Measurements from ENCODE around the gene ARHGAP24. TPM values are rescaled to one million over a fixed set of nuclear protein-coding genes. Genes with fewer than 3 reads are reported as not detected.

ARHGAP24 gene
- total RNA-seq: 10 to 100 TPM; 26.9 to 47.2 TPM
- long read RNA-seq, donor 1, transcript ARHGAP24-202 (8 exons, 2,740 nt): major isoform, 8 of 19 reads
- long read RNA-seq, donor 1, partial matches to known transcripts: 4 of 19 reads
- long read RNA-seq, donor 1, other reads (novel, unspliced or antisense): 7 of 19 reads
- long read RNA-seq, donor 2, transcript ARHGAP24-202 (8 exons, 2,740 nt): major isoform, 30 of 60 reads
- long read RNA-seq, donor 2, partial matches to known transcripts: 9 of 60 reads
- long read RNA-seq, donor 2, other reads (novel, unspliced or antisense): 20 of 60 reads

DNA sequence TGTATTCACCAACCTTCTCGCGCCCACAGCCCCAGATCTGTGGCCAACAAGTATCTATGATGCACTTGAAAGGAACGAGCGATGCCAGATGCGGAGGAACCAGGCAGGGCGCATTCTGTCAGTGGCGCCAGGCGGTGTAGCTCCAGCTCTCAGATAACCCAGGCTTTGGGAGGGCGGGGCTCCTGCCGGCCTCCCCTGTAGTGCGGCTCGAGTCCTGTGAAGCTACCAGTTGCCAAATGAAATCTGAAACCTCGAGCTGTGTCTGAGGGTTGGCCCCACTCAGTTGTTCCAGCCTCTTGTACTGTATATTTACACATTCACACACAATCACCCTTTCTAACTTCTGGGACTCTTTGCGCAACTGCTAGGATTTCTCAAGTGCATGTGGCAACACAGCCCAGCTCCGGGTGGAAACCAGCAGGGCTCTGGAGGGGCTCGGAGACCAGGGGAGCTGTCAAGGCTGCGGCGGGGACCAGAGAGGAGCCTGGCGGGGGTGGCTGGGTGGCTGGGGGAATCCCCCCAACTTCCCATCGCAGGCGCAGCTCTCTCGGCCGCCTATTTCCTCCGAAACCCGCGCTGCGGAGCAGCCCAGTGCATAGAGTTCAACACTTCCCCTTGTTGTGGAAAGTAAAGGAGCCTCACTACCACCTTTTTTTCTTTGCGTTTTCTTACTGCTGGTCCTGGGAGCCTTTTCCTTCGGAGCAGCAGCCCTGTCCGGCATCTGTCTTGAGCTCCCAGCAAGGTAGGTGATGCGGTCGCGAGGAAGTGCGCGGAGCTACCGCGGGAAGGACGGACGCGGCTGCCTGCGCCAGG is at the start of gene ARHGAP24:
ARHGAP24 (plus strand) TSS at position 333 of the 813 bp plus-strand sequence.
- peak; percentile 91 for DNase-seq (ENCODE audit: low spot score)
- intact Hi-C loops (cut with DNase I): no loop called here

DNA sequence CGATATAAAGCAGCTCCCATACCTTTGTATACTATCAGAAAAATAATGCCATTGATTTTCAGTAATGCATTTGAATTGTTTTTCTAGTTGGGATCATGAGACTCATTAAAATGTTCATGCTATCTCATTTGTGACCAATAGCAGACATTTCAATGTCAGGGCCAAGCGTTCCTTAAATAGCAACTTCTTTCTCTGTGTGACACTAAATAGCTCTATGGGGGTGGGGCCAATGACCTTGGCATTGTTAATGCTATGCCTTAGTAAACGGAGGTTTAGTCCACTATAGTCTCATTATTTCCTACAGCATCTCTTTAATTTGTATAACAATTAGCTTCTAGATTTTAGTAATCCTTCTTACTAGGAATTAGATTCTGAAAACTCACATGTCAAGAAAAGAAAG is 48.6 kb upstream of the ARHGAP24 start:
- no peak for DNase-seq (ENCODE audit: low spot score)
- intact Hi-C loops (cut with DNase I): no loop called here

DNA sequence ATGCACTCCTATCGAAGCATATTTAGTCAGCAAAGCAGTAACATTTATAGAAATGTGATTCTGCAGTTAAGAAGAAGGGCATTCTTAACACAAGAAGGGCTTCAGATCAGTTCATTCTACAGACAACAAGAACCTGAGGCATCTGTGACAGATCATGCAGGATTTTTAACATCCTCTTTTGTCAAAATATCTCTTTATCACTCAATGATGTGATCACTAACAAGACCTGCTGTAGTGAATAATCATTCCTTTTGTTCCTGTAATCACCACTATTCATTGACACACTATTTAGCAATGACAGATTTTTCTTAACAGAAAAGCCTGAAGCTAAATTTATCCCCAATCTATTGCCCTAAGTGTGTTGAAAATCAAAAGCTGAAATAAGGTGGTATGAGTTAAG is 47.8 kb upstream of the ARHGAP24 start:
- intact Hi-C loops (cut with DNase I): no loop called here
- no peak for DNase-seq (ENCODE audit: low spot score)

DNA sequence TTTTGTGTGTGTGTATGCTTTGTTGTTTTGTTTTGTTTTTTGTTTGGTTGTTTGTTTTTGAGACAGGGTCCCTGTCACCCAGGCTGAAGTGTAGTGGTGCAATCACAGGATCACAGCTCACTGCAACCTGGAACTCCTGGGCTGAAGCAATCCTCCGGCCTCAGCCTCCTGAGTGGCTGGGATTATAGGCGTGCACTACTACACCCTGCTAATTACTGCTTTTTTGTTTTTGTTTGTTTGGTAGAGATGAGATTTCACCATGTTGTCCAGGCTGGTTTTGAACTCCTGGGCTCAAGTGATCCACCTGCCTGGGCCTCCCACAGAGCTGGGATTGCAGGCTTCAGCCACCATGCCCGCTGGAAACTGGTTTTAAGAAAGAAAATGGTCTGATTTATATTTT is 44.7 kb upstream of the ARHGAP24 start:
- intact Hi-C loops (cut with DNase I): no loop called here
- no peak for DNase-seq (ENCODE audit: low spot score)

DNA sequence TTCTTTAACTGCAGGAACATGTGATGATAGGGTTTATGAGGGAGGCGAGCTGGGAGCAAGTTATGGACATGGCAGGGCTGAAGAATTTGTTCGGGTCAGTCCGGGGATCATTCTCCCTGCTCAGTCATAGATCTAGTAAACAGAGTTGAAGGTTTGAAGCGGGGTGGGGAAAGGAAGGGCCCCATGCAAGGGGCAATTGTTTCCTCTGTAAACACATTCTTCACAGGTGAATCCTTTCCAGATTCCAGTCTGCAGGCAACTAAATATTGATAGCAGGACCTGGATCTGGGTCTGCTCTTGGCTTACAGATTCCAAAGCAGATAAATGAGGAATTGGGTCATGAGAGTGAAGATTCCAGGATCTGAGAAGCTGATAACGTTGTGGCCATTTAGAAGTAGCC is 44.3 kb upstream of the ARHGAP24 start:
- intact Hi-C loops (cut with DNase I): no loop called here

DNA sequence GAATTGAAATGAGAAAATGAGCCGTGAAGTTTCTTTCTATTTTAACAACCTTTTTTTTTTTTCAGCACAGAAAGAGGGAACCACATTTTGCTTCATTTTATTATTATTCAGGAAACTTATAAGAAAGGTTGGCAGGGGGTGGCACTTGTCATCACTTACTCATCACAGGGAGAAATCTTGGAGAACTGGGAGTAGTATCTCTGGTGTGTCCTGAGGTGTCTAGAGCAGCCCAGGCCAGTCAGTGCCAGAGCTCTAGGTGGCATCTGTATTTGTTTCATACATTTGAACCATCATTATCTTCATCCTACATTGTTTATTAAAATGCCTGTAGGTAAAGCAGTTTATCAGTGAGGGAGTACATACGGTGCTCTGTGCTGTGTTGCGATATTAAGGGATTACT is 43.8 kb upstream of the ARHGAP24 start:
- no peak for DNase-seq (ENCODE audit: low spot score)
- intact Hi-C loops (cut with DNase I): no loop called here

More for the DNA sequence above, 44.3 kb upstream of the ARHGAP24 start:
- DNase-seq (ENCODE audit: low spot score): no peak

DNA sequence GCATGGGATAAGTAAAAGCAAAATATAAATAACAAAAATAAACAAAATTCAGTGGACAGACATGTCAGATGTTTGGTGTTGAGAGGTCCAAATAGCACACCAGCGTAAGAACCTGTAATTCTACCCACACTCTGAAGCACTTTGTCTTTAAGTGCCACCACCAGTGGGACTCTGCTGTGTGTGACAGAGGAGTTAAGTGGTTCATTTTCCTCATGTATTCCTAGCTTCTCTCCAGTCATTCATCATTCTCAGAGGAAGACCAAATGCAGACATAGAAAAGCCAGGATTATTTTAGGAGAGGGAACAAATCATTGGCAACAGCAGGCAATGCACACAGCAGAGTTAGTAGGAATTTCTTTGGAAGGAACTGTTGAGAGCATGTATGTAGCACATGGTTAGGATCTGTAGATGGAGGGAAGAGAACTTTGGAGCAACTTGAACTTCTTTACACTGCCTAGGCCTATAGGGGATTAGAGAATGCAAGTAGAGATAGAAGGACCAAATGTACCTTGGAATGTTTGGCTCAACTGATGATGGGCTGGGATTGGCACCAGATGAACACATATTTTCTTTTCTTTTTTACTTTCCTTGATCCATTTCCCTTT is 43.0 kb upstream of the ARHGAP24 start:
- DNase-seq (ENCODE audit: low spot score): no peak
- intact Hi-C loops (cut with DNase I): no loop called here

DNA sequence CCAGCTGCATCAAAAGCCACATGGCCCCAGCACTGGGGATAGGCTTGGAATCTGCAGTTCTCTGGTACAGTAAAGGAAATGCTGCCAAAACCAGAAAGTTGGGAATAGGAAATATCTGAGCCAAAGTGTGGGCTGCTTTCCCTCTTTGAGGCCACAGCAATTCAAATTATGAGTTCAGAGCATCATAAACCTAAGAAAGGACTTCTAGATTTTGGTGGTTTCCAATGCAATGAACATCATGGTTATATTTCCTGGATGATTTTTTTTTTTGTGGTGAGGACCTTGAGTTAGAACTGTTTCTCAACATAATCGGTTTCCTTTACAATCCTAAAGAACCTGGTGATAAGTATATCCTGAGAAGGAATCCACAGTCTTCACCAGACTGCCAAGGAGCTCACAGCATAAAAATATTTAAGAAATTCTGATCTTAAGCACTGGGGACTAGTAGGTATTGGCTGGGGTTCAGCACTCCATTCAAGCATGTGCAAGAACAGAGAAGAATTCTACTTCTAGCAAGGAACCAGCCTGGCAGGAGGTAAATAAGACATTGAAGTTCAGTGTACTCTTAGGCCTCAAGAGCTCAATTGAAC is 29.8 kb upstream of the ARHGAP24 start:
- DNase-seq (ENCODE audit: low spot score): no peak
- intact Hi-C loops (cut with DNase I): no loop called here

DNA sequence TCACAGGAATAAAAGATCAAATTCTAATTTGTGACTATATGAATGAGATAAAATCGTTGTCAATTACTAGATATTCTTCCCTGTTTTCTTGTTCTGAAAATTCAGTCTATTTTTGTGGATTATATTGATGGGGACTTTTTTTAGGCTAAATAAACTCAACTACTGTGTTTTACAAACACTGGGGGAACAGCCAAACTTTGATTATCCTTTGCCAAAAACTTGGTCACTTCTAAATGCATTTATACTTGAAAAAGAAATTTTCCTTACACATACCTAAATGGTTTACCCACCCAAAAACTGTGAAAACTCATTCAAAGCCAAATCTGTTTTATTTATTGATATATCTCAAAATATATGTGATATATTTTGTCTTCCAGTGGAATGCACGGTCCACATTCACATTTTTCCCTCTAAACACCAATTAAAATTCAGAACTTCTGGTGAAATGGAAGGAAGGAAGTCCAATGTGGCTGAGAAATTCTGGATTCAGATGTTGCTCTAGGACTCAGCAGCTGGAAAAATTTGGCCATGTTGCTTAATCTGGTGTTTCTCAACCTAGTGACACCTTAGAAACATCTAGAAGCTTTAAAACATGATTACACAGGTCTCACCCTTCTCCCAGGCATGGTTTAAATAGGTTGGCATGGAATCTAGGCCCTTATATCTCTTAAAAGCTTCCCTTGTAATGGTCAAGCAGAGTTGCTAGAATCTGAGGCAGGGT is 28.6 kb upstream of the ARHGAP24 start:
- DNase-seq (ENCODE audit: low spot score): no peak
- intact Hi-C loops (cut with DNase I): no loop called here

DNA sequence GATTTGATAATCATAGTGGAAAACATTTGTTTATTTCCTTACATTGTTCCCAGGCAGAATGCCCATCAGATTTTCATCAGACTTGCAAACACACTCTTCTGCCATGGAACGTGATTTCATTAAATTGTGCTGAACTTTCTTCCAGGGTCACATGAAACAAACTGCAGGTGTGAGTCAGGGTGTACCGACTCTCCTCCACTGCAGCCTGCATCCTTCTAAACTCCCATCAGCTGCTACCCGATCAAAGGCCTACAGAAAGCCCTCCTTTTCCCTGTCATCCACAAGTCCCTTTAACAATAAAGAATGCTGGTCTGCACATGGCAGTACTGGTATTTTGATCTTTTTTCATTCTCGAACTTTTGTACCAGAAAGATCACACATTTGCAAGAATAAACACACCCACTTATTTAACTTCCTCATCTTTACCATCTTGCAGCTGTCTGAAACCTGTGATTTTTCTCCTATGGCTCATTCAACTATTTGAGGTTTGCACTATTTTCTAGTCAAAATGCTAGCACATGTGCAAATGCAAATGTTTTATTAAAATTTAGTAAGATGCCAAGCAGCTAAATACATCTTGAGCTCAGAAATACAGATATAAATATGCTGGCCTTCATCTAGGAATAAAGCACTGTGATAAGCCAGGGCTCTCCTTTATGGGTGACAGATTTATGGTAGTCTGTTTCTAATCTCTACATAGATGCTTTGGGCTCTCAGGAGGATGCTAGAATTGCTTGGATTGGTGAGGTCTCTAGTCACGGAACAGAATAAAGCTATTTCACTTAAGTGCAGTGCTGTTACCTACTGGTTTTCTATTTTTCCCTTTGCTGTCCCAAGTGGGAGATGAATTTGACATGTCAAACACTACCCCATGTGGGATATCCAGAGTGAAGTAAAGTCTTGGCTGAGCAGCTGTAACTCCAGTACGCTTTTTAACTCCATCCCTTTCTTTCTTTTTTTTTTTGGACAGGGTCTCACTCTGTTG is 25.8 kb upstream of the ARHGAP24 start:
- intact Hi-C loops (cut with DNase I): no loop called here

DNA sequence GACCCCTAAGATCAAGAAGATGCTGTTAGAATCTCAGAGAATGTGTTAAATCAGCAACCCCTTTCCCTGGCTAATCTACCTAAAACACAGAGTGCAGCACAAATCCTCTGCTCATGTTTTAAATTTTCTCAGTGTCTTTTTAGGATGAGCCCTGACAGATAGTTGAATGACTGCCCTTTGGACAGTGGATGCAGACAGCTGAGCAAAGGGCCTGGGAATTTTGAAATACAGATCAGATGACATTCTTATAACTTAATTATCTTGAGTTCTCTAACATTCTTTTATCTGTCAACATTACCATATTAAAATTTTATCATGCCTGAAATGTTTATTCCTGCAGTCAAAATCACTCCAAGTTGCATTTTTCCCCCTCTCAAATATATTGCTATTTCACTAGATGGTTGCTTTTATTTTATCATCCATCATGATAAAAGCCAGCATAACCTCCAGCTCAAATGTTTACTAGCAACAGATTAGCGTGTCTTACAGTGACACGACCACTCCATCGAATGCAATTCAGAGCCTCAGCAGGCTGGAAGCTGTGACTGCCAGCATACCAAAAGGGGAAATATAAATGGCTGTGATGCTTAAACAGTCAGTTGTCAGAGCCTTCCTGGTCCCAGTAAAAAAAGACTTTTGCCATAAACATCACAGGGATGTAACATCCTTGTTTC is 22.8 kb upstream of the ARHGAP24 start:
- intact Hi-C loops (cut with DNase I): no loop called here

More for the DNA sequence above, 25.8 kb upstream of the ARHGAP24 start:
- no peak for DNase-seq (ENCODE audit: low spot score)

DNA sequence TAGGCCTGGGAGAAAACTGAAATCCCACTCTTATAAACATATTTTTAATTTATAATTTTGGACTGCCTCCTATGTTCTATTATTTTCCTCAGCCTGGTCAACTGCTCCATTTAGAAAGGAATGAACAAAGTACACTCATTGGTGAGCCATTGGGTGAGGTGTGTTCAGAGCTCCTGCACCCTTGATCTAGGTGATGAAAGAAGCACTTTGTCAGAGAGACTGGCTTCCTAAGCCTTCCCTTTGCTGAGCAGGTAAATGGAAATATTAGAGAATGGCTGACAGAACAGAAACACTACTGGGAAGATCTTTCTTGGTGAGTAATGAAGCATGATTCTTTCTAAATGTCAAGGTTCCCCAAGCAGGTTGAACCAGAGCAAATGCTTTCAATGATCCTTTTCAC is 19.0 kb upstream of the ARHGAP24 start:
- intact Hi-C loops (cut with DNase I): no loop called here
- DNase-seq (ENCODE audit: low spot score): no peak

More for the DNA sequence above, 22.8 kb upstream of the ARHGAP24 start:
- no peak for DNase-seq (ENCODE audit: low spot score)

DNA sequence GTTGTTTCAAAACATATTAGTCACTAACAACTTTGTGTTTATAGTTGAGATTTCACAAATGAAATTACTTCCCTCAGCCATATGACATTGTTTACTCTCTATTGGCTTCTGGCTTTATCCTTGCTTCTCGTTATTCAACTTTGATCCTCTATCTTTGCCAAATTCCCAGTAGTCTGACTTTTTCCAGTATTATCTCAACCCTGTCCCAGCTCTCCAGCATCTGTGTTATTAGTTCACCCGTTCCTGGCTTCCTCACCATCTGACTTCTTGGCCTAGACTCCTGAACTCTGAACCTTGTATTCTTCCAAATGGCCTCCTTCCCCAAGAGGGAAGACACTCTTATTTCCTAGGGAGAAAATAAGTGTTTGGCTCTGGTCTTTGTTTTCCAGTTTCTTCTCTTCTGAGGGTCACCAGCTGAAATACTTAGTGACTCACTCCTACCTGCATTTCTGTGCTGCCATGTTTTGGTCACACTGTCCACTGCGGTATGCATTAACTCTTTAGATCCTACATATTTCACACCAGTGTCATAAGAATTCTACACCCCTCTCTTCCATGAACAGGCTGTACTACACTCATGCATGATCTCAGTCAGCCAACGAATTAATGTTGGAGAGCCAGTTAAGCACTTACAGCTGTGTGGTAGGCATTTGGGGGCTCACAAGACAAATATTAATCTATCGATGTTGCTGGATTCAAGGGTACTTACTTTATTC is 17.0 kb upstream of the ARHGAP24 start:
- intact Hi-C loops (cut with DNase I): no loop called here

DNA sequence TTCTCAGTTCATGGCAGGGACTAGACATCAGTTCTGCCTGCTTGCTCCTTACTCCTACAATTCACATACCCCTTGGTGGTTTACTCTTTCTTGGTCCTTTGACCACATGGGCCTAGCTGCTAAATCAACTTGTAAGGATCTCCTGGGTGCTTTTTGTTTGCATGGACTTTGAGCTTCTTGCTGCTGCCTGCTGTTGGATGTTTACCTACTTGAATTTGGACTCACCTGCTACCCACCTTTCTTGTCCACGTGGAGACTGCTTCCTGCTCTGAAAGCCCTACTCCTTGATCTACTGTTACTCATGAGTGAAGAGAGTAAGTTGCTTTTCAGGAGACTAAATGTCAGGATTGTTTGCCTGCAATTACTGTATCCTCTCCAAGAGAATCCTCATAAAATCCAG is 15.2 kb upstream of the ARHGAP24 start:
- intact Hi-C loops (cut with DNase I): no loop called here

More for the DNA sequence above, 17.0 kb upstream of the ARHGAP24 start:
- no peak for DNase-seq (ENCODE audit: low spot score)

DNA sequence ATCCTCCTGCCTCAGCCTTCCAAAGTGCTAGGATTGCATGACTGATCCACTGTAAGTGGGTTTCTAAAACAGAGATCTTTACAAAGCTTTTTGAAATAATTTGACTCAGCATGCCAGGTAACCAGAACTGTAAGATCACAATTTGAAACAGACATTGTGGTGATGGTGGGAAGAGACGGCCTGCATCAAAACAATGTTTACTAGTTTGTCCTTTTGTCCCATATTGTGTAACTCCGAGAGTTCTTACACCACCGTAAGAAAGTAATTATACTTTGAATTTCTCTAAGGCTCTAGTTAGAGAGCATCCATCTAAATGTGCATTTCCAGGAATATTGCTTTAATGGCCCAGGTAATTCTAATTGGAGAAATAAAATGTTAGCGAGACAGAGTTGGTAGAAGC is 594 bp upstream of the ARHGAP24 start:
- no peak for DNase-seq (ENCODE audit: low spot score)
- intact Hi-C loops (cut with DNase I): no loop called here

More for the DNA sequence above, 15.2 kb upstream of the ARHGAP24 start:
- no peak for DNase-seq (ENCODE audit: low spot score)

DNA sequence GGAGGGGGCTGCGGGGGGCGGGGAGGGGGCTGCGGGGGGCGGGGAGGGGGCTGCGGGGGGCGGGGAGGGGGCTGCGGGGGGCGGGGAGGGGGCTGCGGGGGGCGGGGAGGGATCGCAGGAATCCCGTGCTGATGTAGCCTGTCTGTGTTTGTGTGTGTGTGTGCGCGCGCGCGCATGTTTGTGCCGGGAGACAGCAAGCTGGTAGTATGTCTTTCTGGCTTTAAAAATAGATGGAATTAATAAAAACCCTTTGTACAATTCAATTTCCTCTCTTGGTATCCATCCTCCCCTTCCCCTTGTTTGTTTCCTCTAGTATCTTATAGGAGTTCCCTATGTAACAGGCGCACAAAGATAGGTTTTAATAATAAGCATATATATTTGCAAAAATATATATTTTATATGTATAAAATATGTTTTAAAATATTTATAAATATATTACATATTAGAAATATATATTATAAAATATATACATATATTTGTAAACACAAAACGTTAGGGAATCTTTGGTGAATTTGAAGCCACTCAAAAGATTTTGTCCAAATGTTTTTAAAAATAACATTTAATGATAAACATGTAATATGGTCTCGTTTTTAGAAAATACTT is 782 bp downstream of the ARHGAP24 start:
- intact Hi-C loops (cut with DNase I): no loop called here
- no peak for DNase-seq (ENCODE audit: low spot score)

DNA sequence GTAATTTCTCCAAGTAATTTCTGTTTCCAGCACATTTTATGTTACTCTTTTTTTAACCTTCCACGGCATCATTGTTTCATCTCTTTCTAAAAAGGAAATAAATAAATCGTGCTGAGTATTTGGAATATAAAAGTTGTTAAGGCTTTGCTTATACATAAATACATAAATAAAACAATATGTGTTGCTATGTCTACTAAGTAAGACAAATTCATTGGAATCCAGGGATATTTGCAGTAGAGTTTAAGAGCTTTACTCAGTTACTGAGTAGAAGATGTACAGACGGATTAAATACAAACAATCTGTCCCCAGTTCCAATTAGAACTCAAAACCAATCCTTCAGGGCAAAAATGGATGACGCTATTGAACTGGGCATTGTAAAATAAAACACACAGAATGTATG is 1.4 kb downstream of the ARHGAP24 start:
- intact Hi-C loops (cut with DNase I): no loop called here
- DNase-seq (ENCODE audit: low spot score): no peak
